GM23248 (cell line): ENCODE results near the gene SCAMP4.

Experiments used
- EZH2 ChIP-seq: fragments of 200-600 bp; sonication (generic); IDR thresholded peaks from 2 replicates; pipeline ENCODE4 v1.6.1; 2018; ENCODE audit warnings: antibody characterized with exemption, mild to moderate bottlenecking; ENCODE audit not compliant: insufficient read depth, poor library complexity, severe bottlenecking
- EZH2phosphoT487 ChIP-seq: fragments of 200-600 bp; sonication (generic); IDR thresholded peaks from 2 replicates; pipeline ENCODE4 v1.6.1; 2018; ENCODE audit warnings: antibody characterized with exemption, moderate library complexity, mild to moderate bottlenecking, low read depth; ENCODE audit not compliant: insufficient read depth

DNA sequence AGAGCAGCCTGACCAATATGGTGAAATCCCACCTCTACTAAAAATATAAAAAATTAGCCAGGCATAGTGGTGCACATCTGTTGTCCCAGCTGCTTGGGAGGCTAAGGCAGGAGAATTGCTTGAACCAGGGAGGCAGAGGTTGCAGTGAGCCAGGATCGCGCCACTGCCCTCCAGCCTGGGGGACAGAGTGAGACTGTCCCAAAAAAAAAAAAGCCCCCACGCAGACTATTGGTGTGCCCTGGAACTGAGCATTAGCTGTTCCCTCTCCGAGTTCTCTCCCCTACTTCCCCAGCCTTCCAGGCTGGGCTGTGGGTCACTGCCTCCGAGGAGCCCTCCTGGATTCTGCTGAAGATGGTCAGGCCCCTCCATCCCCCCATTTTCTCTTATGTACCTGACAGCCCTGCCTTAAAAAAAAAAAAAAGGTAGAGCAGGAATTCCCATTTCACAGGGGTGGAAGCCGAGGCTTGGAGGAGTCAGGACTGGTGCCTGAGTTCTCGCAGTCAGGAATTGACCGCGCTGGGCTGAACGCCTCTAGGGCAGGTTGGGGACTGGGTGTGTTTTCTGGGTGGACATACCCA, 1.9 kb downstream of the SCAMP4 start:
- TF ChIP-seq EZH2phosphoT487: no peak
- TF ChIP-seq EZH2: no peak
